B cell (primary cell): ENCODE data around the gene NCAM1.

Experiments used
- CTCF ChIP-seq: fragments of 200-600 bp; IDR thresholded peaks from one replicate; pipeline ENCODE4 v1.8.0; 2022; ENCODE audit warnings: antibody characterized with exemption, mild to moderate bottlenecking
- EZH2 ChIP-seq: IDR thresholded peaks from 2 replicates; pipeline ENCODE4 v1.6.1; 2012; ENCODE audit warnings: borderline replicate concordance, low read depth, mild to moderate bottlenecking, moderate library complexity, low read length; ENCODE audit not compliant: insufficient read depth, poor library complexity, severe bottlenecking

GRCh38 chr11:112958670-112959069 is 2.5 kb upstream of the NCAM1 start:
- TF ChIP-seq CTCF (no peak), EZH2 (no peak)
